ENCODE results near the gene PLD2. TPM values are rescaled to one million over a fixed set of nuclear protein-coding genes. Genes with fewer than 3 reads are reported as not detected.

Gene PLD2
- total RNA-seq, 4 donors from 2014 or later = 53.5 to 134 (median 57.6) TPM

DNA sequence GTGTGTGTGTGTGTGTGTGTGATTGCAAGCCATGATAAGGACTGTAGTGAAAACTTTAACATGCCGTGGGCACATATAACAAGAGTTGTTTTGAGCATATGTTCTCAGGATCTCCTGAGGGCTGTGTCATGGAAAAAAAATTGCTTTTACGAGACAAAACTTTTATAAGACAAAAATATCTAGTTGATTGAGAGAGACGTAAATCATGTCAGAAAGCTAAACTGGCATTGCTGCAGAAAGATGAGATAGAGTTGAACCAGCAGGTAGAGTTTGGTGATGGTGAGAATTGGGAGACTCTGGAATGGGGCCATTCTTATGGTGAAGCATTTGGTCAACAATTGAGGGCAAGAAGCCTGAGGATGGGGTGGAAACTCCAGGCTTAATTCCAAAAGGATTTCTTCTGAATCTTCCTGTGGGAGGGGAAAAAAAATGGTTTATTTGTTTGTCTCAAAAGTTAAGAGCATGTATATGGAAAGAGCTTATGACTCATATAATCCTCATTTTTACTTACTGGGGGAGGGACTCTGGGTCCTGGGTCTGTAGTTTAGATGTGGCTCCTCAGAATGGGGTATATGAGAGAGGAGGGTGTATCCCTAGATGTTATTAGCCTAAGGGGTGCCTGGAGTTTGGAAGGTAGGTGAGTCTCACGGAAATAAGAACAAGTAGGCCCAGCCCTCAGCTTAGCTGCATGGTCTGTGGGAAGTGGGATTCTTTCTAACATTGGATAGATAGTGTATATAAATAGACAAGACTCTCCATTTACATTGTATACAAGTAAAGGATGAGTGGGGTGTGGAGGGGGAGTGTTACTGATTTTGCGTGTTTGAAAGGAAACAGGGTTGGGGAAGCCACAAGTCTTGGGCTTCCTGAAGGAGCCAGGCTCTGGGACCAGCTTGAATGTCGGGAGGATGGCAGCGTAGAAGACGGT lies 33.3 kb downstream of the PLD2 start:
- WGBS = 70% methylated on average over 8 of the region's 8 CpGs
- H3K36me3 ChIP-seq = no peaks in the 10 kb centered on the region
- no peaks in the 10 kb centered on the region for H3K27me3 ChIP-seq
- no peaks in the 10 kb centered on the region for H3K9me3 ChIP-seq
- no peak for DNase-seq (ENCODE audit: low spot score in 2 of 2)
- H3K4me1 ChIP-seq = peaks cover 66% of the 10 kb centered on the region
- H3K27ac ChIP-seq = no peak overlapping the region
- H3K4me3 ChIP-seq = no peak overlapping the region
- TF ChIP-seq, protein P1, sequence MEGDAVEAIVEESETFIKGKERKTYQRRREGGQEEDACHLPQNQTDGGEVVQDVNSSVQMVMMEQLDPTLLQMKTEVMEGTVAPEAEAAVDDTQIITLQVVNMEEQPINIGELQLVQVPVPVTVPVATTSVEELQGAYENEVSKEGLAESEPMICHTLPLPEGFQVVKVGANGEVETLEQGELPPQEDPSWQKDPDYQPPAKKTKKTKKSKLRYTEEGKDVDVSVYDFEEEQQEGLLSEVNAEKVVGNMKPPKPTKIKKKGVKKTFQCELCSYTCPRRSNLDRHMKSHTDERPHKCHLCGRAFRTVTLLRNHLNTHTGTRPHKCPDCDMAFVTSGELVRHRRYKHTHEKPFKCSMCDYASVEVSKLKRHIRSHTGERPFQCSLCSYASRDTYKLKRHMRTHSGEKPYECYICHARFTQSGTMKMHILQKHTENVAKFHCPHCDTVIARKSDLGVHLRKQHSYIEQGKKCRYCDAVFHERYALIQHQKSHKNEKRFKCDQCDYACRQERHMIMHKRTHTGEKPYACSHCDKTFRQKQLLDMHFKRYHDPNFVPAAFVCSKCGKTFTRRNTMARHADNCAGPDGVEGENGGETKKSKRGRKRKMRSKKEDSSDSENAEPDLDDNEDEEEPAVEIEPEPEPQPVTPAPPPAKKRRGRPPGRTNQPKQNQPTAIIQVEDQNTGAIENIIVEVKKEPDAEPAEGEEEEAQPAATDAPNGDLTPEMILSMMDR (IDR thresholded peaks at IDR 0.05) = no peak
- TF ChIP-seq POLR2AphosphoS5 (IDR thresholded peaks at IDR 0.05) = no peak

GRCh38 chr17:4840893-4841242 lies 33.9 kb downstream of the PLD2 start:
- Histone ChIP-seq H3K27me3 (no peaks in the 10 kb centered on the region), H3K4me1 (peaks cover 64% of the 10 kb centered on the region), H3K36me3 (no peaks in the 10 kb centered on the region), H3K27ac (no peak overlapping the region), H3K9me3 (no peaks in the 10 kb centered on the region), H3K4me3 (no peak overlapping the region)
- WGBS = 90% methylated on average over 10 of the region's 10 CpGs
- no peak for DNase-seq (ENCODE audit: low spot score in 2 of 2)
- TF ChIP-seq, protein P1 (IDR thresholded peaks at IDR 0.05) = no peak
- TF ChIP-seq EP300 (IDR thresholded peaks at IDR 0.05) (no peak), POLR2A (IDR thresholded peaks at IDR 0.05) (no peak), POLR2AphosphoS5 (IDR thresholded peaks at IDR 0.05) (no peak)

DNA sequence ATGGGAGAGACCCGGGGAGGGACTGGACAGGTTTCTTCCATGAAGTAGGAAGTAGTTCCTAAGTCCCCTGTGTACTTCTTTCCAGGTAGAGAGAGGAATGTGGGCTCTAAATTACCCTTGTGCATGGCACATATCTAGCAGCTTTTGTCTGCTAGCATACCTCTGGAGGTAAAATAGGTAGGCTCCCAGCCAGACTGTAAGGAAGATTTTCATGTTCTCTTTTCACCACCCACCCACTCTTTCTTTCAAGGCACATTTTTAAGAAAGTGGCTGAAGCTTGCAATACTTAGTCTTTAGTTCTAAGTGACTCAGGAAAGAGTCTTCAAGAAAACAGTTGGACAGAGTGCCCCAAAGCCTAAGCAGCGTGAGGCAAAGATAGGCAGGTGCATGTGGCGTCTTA lies 35.4 kb downstream of the PLD2 start:
- Histone ChIP-seq H3K27ac (no peak overlapping the region), H3K27me3 (no peaks in the 10 kb centered on the region), H3K9me3 (no peaks in the 10 kb centered on the region), H3K36me3 (no peaks in the 10 kb centered on the region), H3K4me1 (peaks cover 66% of the 10 kb centered on the region), H3K4me3 (no peak overlapping the region)
- 91% methylated on average over 3 of the region's 3 CpGs for WGBS
- TF ChIP-seq, protein P1 (IDR thresholded peaks at IDR 0.05) = no peak
- no peak for TF ChIP-seq POLR2A (IDR thresholded peaks at IDR 0.05)
- no peak for TF ChIP-seq POLR2AphosphoS5 (IDR thresholded peaks at IDR 0.05)
- TF ChIP-seq EP300 (IDR thresholded peaks at IDR 0.05) = no peak
- DNase-seq (ENCODE audit: low spot score in 2 of 2) = no peak

DNA sequence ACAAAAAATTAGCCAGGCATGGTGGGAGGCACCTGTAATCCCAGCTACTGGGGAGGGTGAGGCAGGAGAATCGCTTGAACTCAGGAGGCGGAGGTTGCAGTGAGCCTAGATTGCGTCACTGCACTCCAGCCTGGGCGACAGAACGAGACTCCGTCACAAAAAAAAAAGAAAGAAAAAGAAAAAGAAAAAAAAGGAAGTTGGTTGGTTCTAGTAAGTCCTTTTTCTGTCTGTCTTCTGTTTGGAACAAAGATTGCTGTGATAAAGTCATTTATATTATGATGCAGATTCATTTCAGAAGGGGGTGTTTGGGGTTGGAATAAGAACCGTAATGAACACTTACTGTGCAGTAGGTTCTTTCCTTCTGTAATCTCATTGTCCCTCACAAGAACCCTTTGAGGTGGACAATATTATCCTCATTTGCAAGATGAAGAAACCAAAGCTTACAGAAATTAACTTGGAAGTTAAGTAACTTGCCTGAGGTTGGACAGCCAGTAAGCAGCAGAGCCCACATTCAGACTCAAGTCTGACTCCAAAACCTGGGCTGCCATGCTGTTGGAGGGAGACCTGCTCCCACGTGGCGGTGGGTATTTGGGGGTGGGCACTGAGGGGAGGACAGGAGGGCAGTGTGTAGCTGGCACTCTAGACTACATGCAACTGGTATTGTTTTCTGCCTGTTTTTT lies 36.5 kb downstream of the PLD2 start:
- H3K27me3 ChIP-seq = no peaks in the 10 kb centered on the region
- H3K9me3 ChIP-seq = no peaks in the 10 kb centered on the region
- peaks cover 65% of the 10 kb centered on the region for H3K4me1 ChIP-seq
- TF ChIP-seq, protein P1 (IDR thresholded peaks at IDR 0.05) = no peak
- TF ChIP-seq POLR2AphosphoS5 (IDR thresholded peaks at IDR 0.05) (no peak), EP300 (IDR thresholded peaks at IDR 0.05) (no peak), POLR2A (IDR thresholded peaks at IDR 0.05) (no peak)
- DNase-seq (ENCODE audit: low spot score in 2 of 2) = no peak
- no peak overlapping the region for H3K27ac ChIP-seq
- 77% methylated on average over 9 of the region's 9 CpGs for WGBS
- H3K4me3 ChIP-seq = no peak overlapping the region
- H3K36me3 ChIP-seq = no peaks in the 10 kb centered on the region

DNA sequence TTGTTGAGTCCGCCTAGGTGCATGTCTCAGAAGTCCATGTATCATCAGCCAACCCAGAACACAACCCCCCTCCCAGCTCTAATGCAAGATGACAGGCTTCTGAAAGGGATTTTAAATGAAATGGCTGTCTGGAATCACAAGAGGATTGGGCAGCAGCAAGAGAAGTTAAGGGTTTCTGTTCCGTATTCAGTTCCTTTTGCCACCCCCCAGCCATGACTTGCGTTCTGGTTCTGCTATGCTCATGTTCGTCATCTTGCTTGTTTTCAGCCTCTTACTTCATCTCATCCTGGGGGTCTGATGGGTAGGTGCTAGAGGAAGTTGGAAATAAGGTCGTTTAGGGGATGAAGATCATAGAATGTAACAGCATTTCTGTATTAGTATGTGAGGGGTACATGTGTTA lies 38.2 kb downstream of the PLD2 start:
- H3K4me1 ChIP-seq = peaks cover 65% of the 10 kb centered on the region
- TF ChIP-seq EP300 (IDR thresholded peaks at IDR 0.05) (no peak), POLR2A (IDR thresholded peaks at IDR 0.05) (no peak), POLR2AphosphoS5 (IDR thresholded peaks at IDR 0.05) (no peak)
- TF ChIP-seq, protein P1 (IDR thresholded peaks at IDR 0.05) = no peak
- no peaks in the 10 kb centered on the region for H3K9me3 ChIP-seq
- no peaks in the 10 kb centered on the region for H3K36me3 ChIP-seq
- H3K27ac ChIP-seq = no peak overlapping the region
- no peaks in the 10 kb centered on the region for H3K27me3 ChIP-seq
- no peak for DNase-seq (ENCODE audit: low spot score in 2 of 2)
- 84% methylated on average over 5 of the region's 5 CpGs for WGBS
- H3K4me3 ChIP-seq = no peak overlapping the region

Data from suprapubic skin (tissue), 4 donors.